GM19395 (cell line): Measurements from ENCODE around the gene IRAK1.
"Not testable (repeated sequence)": the region's sequence is repeated elsewhere in the genome, so short reads cannot be mapped to it uniquely, and the experiment has no call there.

Source experiments
- ATAC-seq: cut with Tn5 transposase; IDR thresholded peaks from one replicate; pipeline ENCODE4 v1.9.1; 2021; ENCODE audit warnings: mild to moderate bottlenecking, moderate library complexity; ENCODE audit not compliant: unreplicated experiment

Gene IRAK1

GRCh38 chrX:154002215-154002719 is 17.4 kb downstream of the IRAK1 start:
- ATAC-seq: no peak

- ATAC-seq: no peak
Observed at GRCh38 chrX:154000051-154000450, 19.7 kb downstream of the IRAK1 start.

- ATAC-seq: no peak
Observed at GRCh38 chrX:153999359-154000037, 20.2 kb downstream of the IRAK1 start.

GRCh38 chrX:153995504-153995903 is 24.2 kb downstream of the IRAK1 start:
- no peak for ATAC-seq

GRCh38 chrX:153994398-153994797 is 25.3 kb downstream of the IRAK1 start:
- not testable (repeated sequence) for ATAC-seq

- ATAC-seq: no peak
Observed at GRCh38 chrX:153993978-153994377, 25.7 kb downstream of the IRAK1 start.

- no peak for ATAC-seq
Observed at GRCh38 chrX:153993079-153993478, 26.6 kb downstream of the IRAK1 start.

- ATAC-seq: no peak
Observed at GRCh38 chrX:153992180-153992579, 27.5 kb downstream of the IRAK1 start.

- no peak for ATAC-seq
Observed at GRCh38 chrX:153991013-153991580, 28.6 kb downstream of the IRAK1 start.

GRCh38 chrX:153989973-153990655 is 29.6 kb downstream of the IRAK1 start:
- no peak for ATAC-seq

- no peak for ATAC-seq
Observed at GRCh38 chrX:153988493-153988892, 31.2 kb downstream of the IRAK1 start.

- ATAC-seq: no peak
Observed at GRCh38 chrX:153984351-153985178, 35.1 kb downstream of the IRAK1 start.

GRCh38 chrX:153983321-153983801 is 36.3 kb downstream of the IRAK1 start:
- no peak for ATAC-seq

- ATAC-seq: no peak
Observed at GRCh38 chrX:153981771-153982533, 37.8 kb downstream of the IRAK1 start.

GRCh38 chrX:153981231-153981630 is 38.5 kb downstream of the IRAK1 start:
- no peak for ATAC-seq

GRCh38 chrX:153980394-153980793 is 39.3 kb downstream of the IRAK1 start:
- ATAC-seq: not testable (repeated sequence)

- no peak for ATAC-seq
Observed at GRCh38 chrX:153974726-153975286, 44.9 kb downstream of the IRAK1 start.

GRCh38 chrX:153974003-153974725 is 45.5 kb downstream of the IRAK1 start:
- no peak for ATAC-seq
